Stimulated activated naive CD4-positive, alpha-beta T cell (primary cell): ENCODE results near the gene SORCS2.

ENCODE experiments used
- DNase-seq, 6 experiments: peaks; one replicate each; lab custom pipeline; 2025; lab: John Stamatoyannopoulos, UW

The SORCS2 gene

GRCh38 chr4:7267829-7268228 lies 75.5 kb downstream of the SORCS2 start:
- no peak for DNase-seq

DNA sequence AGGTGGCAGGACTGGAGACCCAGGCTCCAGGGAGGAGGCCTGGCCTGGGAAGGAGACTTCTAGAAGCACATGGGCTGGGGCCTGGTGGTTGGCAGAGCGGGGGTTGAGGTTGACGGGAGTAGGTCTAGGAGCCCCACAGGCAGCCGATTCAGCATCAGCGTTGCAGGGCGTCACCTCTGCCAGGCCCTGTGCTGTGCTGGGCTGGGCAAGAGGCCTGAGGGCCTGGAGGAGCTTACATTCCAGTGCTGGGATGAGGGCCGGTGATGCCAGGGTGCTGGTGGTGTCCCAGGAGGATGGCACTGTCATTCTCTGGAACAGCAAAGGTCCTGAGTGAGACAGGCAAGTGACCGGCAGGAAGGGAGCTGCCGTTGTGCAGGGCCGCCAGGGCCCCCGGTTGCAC lies 76.6 kb downstream of the SORCS2 start:
- no peak for DNase-seq

GRCh38 chr4:7270121-7270520 lies 77.8 kb downstream of the SORCS2 start:
- no peak for DNase-seq

DNA sequence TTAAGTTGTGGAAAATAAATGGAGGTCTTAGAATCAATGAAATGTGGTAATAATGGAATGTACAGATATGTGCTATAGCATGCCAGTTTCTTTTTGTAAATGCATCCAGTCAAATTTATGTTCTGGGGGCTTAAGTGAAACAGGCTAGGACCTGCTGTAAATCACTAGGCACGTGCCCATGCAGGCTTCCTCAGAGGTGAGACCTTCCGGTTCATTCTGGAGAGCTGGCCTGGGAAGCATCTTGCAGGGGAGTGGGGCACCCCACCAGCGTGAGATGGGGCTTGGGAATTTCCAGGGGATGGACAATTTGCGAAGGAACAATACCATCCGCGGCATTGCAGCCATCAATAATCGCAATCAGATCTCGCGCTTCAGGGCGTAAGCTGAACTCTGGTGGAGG lies 80.1 kb downstream of the SORCS2 start:
- no peak for DNase-seq

DNA sequence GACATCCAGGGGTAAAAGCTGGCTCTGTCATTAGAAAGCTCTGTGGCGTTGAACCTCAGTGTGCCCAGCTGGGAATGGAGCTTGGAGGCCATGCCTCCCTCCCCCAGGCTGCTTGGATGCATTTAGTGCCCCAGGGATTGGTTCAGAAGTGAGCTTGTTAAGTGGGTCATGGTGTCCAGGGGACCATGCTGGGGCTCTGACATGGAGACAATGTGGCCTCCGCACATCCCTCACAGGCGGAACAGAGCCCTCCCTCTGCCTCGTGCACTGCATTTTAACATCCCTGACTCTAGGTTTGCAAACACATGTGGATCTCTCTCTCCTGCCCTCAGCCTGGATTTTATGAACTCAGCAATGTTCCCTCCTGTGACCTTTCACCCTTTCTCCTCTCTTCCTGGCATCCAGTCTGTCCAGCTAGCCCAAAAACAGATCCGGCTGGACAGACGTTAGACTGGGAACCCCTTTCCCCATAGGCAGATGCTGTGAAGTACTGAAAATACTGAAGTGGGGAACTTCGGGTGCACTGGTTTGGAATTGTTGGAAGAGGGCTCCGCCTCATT lies 81.5 kb downstream of the SORCS2 start:
- DNase-seq = no peak

DNA sequence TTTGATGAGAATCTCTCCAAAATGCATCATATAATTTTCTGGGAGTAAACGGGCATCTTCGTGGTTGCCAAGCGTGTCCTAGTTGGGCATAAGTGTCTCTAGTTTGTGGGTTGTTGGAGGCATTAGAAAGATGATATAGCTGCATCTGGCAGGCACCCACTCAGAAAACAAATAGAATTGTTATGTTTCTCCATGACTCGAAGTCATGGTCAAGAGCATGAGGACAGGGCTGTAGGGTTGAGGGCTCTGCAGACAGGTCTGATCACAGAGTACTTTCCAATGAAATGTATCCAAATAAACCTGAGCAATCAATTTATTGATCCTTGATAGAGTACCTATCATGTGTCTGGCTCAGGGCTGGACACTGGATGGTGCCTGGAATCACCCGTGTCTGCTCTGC lies 82.7 kb downstream of the SORCS2 start:
- DNase-seq = no peak

DNA sequence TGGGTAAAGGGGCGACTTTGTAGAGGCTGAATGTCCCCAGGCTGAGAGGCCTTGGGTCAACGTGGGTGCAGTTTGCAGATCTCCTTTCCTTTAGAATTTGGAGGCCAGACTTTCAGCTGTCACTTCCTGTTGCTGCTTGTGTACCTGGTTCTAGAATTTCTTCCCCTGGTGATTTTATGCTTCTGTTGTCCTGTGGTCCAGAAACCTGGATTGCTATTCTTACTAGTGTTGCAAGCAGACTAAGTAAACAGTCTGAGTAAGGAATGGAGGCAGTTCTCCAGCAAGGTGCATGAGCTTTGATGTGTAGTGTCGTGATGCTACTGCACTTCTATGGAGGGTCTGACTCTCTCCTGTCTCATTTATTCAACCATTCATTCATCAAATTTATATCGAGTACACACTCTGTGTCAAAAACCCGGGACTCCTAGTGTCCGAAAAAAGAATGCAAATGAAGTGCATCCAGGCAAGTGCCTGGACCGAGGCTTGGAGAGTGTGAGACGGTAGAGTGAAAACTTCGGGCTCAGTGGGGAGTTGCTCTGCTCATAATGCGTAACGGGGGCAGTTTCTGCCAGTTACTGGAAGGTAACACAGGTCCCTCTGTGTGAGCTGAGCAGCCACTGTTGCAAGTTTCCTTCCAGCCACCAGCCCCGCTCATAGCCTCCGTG lies 83.3 kb downstream of the SORCS2 start:
- DNase-seq = no peak

DNA sequence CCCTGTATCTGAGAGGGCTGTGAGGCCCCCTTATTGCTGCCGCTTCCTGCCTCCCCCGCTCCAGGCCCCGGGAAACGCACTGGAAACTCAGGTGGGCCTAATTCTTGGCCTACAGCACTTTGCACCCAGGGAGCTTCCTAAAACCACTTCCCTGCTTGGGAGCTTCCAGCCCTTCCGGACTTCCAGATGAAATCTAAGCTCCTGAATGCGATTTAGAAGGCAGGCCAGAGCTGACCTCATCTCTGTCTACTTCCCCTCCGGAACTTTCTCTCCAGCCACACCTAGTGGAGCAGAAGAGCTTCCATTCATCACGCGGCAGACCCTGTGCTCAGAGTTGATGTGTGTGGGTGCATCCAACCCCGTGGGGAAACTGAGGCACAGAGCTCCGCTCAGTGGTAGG lies 84.2 kb downstream of the SORCS2 start:
- DNase-seq = no peak

- DNase-seq = no peak
These were observed 85.9 kb downstream of the SORCS2 start for GRCh38 chr4:7278071-7278765.

- no peak for DNase-seq
These were observed 86.6 kb downstream of the SORCS2 start for GRCh38 chr4:7278981-7279380.

GRCh38 chr4:7279902-7280301 lies 87.6 kb downstream of the SORCS2 start:
- DNase-seq = no peak

GRCh38 chr4:7280926-7281690 lies 88.8 kb downstream of the SORCS2 start:
- no peak for DNase-seq

GRCh38 chr4:7281691-7282665 lies 89.6 kb downstream of the SORCS2 start:
- no peak for DNase-seq

- no peak for DNase-seq
These were observed 90.6 kb downstream of the SORCS2 start for GRCh38 chr4:7282786-7283440.

DNA sequence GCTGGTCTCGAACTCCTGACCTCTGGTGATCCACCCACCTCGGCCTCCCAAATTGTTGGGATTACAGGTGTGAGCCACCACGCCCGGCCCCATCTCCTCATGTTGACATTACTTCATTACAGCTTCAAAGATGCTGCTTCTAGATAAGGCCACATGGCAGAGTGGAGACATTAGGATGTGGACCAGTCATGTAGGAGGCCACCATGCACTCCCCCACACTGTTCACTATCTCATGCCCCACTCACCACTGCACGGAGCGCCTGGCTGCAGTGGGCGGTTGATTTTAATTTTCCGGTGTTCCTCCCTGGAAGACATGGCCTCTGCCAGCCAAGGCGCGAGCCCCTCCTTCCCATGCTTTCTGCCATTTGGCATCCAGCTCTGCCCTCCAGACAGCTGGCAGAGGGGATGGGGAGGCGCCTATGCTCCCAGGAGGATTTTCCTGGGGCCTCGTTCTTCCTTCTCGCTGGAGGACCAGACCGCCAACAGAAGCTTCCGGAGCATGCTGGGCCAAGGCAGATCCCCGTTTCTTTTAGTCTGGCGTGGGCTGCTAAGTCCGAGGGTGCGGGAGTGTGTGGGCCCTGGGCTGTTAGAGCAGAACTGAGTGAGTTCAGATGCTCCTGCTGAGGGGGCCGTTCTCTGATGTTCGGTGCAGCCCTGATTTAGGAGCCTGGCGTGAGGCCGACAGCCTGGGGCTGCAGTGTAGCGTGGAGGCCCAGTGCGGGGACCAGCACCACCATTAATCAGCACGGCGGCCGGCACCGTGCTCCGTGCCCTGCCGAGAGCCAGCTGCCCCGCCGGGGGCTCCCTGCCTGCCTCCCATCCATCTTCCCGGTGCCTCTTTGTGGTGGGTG lies 93.1 kb downstream of the SORCS2 start:
- DNase-seq = no peak

GRCh38 chr4:7286170-7286569 lies 93.8 kb downstream of the SORCS2 start:
- DNase-seq = no peak

GRCh38 chr4:7286798-7287197 lies 94.5 kb downstream of the SORCS2 start:
- DNase-seq = no peak

DNA sequence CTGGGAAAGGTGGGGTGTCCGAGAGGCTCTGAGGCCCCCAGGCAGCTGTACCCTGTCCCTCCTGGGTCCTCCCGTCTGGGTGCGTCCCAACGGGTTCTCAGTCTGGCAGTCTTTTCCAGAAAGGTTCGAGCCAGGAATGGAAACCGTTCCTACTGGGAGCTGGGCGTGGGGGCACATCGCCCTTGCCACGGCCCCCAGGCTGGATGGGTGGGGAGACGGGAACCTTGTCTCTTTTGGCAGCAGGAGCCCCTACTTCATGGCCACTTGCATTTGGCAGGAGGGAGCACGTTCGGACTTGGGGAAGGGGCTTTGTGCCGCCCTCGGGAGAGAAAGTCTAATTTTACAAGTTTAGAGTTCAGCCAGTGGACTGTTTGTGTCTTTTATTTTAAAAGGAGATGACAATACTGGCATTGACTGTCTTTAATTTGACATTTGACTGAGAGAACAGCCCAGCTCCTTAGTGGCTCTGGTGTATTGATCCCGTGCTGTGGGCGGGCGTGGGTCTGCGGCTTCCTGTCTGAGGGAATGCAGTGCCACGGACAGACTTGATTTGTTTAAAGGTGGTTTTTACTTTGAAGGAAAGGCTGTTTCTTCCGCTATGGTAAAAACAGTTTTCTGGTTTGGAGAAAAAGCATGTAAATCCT lies 95.1 kb downstream of the SORCS2 start:
- no peak for DNase-seq

GRCh38 chr4:7287918-7288280 lies 95.6 kb downstream of the SORCS2 start:
- no peak for DNase-seq
